Calu3 (cell line): ENCODE data around the gene AP2S1. TPM values are rescaled to one million over a fixed set of nuclear protein-coding genes. Genes with fewer than 3 reads are reported as not detected.
A peak's percentile ranks its signal among the peaks of the same experiment; 100 is the strongest.

ENCODE experiments used
- BruUV-seq: library from RNA; stranded (reverse); fragments of 400-500 nt; replicated peaks from 2 replicates; lab custom pipeline; 2021; lab: Mats Ljungman, UMichigan
- CTCF ChIA-PET: fragments of 300-600 bp; sonication (Branson Sonifier 250); formaldehyde crosslinking; loops from one replicate; lab custom pipeline; 2022; ENCODE audit warnings: antibody characterized with exemption; lab: Charles Lee
- DNase-seq: peaks from one replicate; pipeline ENCODE4 v3.0.0; 2022
- H3K27ac Mint-ChIP-seq: one replicate; pipeline ENCODE4 v1.8.0; 2022; ENCODE audit warnings: mixed read lengths; ENCODE audit not compliant: unreplicated experiment
- H3K27me3 Mint-ChIP-seq: one replicate; pipeline ENCODE4 v1.8.0; 2022; ENCODE audit warnings: mixed read lengths; ENCODE audit not compliant: unreplicated experiment
- H3K36me3 Mint-ChIP-seq: one replicate; pipeline ENCODE4 v1.8.0; 2022; ENCODE audit warnings: mild to moderate bottlenecking, moderate library complexity, mixed read lengths; ENCODE audit not compliant: insufficient read depth, unreplicated experiment
- H3K4me1 Mint-ChIP-seq: one replicate; pipeline ENCODE4 v1.8.0; 2022; ENCODE audit warnings: mild to moderate bottlenecking, low read depth, mixed read lengths; ENCODE audit not compliant: unreplicated experiment
- H3K4me3 Mint-ChIP-seq: one replicate; pipeline ENCODE4 v1.8.0; 2022; ENCODE audit warnings: mild to moderate bottlenecking, low read depth, moderate library complexity, mixed read lengths; ENCODE audit not compliant: unreplicated experiment
- H3K9me3 Mint-ChIP-seq: one replicate; pipeline ENCODE4 v1.8.0; 2022; ENCODE audit warnings: low read depth, mixed read lengths; ENCODE audit not compliant: unreplicated experiment
- intact Hi-C: fragments of 100-400 bp; cut with micrococcal nuclease; formaldehyde crosslinking; loops from one replicate; pipeline ENCODE4 v1.10.0; 2022; ENCODE audit not compliant: unreplicated experiment
- total RNA-seq: library from RNA; stranded (reverse); gene quantifications from 2 replicates; pipeline ENCODE4 v1.2.3, GENCODE V29; 2022
- TF ChIP-seq, protein P1 (sequence below): fragments of 200-600 bp; IDR thresholded peaks from one replicate; pipeline ENCODE4 v1.8.0; 2022; ENCODE audit warnings: antibody characterized with exemption; ENCODE audit not compliant: unreplicated experiment

The AP2S1 gene
- total RNA-seq, 1 experiment from 2014 or later, result 184 TPM

DNA sequence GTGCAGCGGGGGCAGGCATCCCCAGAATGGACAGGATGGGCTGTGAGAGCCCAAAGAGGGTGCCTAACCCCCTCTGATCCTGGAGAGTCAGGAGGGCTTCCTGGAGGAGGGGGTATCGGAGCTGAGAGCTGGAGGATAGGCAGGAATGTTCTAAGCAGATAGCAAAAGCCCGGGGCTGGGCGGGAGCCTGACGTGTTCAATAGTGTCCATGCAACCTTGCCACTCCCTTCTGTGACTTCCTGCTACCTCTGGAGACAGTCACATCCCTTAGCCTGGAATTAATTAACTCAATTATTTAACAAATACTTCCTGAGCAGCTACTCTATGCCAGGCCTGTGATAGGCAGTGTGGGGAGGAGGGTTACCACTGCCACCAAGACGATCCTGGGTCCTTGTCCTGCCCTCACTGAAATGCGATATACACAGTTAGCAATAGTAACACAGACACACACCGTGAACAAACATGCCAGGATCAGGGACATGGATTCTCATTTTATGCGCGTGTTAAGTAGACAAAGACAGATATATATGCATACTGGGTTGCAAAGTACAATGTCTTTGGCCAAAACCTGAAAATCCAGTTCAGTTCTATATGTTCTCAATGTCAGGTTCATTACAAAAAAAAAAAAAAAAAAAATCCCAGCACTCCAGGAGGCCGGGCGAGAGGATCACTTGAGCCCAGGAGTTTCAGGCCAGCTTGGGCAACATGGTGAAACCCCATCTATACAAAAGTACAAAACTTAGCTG is 10.7 kb downstream of the AP2S1 start:
- intact Hi-C loops, result loop anchor here (2.0 kb wide), 2 partner anchors 51 to 83 kb away; partner anchors contain the start of gene SLC1A5
- Mint-ChIP-seq H3K27ac (peak overlapping the region; percentile 82), H3K27me3 (no peaks in the 10 kb centered on the region), H3K4me3 (peak overlapping the region; percentile 51), H3K36me3 (peaks cover 52% of the 10 kb centered on the region), H3K9me3 (no peaks in the 10 kb centered on the region), H3K4me1 (peaks cover 47% of the 10 kb centered on the region)
- no TSS peak for BruUV-seq
- DNase-seq, result peak; percentile 76
- CTCF ChIA-PET, result interaction anchor here (0.5 to 2.8 kb wide), 22 partner anchors 10 to 931 kb away, joined by 3 to 49 read pairs (median 5); partner anchors contain the start of genes AP2S1 and SLC1A5
- TF ChIP-seq, protein P1, sequence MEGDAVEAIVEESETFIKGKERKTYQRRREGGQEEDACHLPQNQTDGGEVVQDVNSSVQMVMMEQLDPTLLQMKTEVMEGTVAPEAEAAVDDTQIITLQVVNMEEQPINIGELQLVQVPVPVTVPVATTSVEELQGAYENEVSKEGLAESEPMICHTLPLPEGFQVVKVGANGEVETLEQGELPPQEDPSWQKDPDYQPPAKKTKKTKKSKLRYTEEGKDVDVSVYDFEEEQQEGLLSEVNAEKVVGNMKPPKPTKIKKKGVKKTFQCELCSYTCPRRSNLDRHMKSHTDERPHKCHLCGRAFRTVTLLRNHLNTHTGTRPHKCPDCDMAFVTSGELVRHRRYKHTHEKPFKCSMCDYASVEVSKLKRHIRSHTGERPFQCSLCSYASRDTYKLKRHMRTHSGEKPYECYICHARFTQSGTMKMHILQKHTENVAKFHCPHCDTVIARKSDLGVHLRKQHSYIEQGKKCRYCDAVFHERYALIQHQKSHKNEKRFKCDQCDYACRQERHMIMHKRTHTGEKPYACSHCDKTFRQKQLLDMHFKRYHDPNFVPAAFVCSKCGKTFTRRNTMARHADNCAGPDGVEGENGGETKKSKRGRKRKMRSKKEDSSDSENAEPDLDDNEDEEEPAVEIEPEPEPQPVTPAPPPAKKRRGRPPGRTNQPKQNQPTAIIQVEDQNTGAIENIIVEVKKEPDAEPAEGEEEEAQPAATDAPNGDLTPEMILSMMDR, result no peak

DNA sequence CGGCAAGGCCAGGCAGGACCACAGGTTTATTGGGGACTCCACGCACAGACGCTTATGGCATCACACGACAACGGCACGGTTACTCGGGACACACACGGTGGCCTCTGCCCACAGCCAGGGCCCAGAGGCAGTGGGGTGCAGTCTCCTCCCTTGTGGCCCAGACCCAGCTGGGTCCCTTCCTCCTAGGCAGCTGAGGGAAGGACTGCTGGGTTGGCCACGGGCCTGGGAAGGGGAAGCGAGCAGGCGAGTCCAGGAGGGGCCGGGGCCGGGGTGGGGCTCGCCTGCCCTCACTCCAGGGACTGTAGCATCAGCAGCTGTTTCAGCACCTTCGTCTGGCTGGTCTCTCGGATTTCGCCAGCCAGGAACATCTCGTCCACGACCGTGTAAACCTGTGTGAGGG is 12.5 kb downstream of the AP2S1 start:
- H3K4me3 Mint-ChIP-seq, result no peak overlapping the region
- TSS peak; percentile 60 for BruUV-seq
- peaks cover 41% of the 10 kb centered on the region for H3K36me3 Mint-ChIP-seq
- intact Hi-C loops, result no loop called here
- H3K4me1 Mint-ChIP-seq, result peaks cover 44% of the 10 kb centered on the region
- H3K27me3 Mint-ChIP-seq, result no peaks in the 10 kb centered on the region
- H3K27ac Mint-ChIP-seq, result no peak overlapping the region
- no peaks in the 10 kb centered on the region for H3K9me3 Mint-ChIP-seq
- CTCF ChIA-PET, result no interaction called here
- TF ChIP-seq, protein P1, result no peak
- DNase-seq, result no peak

DNA sequence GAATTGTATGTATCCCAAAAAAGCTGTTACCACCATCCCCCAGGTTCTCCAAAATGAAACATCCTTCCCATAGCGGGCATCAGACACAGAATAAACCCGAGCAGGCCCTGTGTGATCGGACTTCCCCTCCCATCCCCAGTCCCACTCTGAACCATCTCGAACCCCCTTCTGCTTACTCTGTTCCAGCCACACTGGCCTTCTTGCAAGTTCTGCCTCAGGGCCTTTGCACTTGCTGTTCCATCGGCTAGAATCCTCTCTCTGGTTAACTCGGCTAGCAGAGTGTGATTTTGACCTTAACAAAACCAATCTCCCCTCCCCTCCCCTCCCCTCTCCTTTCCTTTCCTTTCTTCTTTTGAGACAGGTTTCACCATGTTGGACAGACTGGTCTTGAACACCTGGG is 15.7 kb downstream of the AP2S1 start:
- DNase-seq, result no peak
- H3K27ac Mint-ChIP-seq, result no peak overlapping the region
- peaks cover 28% of the 10 kb centered on the region for H3K36me3 Mint-ChIP-seq
- no peaks in the 10 kb centered on the region for H3K9me3 Mint-ChIP-seq
- H3K4me1 Mint-ChIP-seq, result peaks cover 17% of the 10 kb centered on the region
- BruUV-seq, result no TSS peak
- CTCF ChIA-PET, result no interaction called here
- TF ChIP-seq, protein P1, result no peak
- H3K27me3 Mint-ChIP-seq, result no peaks in the 10 kb centered on the region
- intact Hi-C loops, result no loop called here
- no peak overlapping the region for H3K4me3 Mint-ChIP-seq

DNA sequence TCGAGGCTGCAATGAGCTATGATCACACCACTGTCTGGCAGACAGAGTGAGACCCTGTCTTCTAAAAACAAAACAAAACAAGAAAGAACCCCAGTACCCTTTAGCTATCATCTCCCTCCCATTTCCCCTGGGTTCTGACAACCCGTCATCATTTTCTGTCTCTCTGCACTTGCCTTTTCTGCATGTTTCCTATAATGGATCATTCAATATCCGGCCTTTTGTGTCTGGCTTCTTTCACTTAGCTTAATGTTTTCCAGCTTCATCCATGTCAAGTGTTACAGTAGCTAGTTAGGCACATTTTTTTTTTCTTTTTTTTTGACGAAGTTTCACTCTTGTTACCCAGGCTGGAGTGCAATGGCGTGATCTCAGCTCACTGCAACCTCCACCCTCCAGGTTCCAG is 16.5 kb downstream of the AP2S1 start:
- Mint-ChIP-seq H3K4me3 (no peak overlapping the region), H3K27me3 (no peaks in the 10 kb centered on the region), H3K27ac (no peak overlapping the region), H3K4me1 (peaks cover 17% of the 10 kb centered on the region), H3K9me3 (no peaks in the 10 kb centered on the region), H3K36me3 (peaks cover 23% of the 10 kb centered on the region)
- CTCF ChIA-PET, result interaction anchor here (0.7 kb wide), 1 partner anchor 77 kb away, joined by 3 read pairs; no protein-coding TSS in a partner anchor
- intact Hi-C loops, result no loop called here
- no TSS peak for BruUV-seq
- TF ChIP-seq, protein P1, result no peak
- DNase-seq, result no peak
